Erythroblast (primary cell): Measurements from ENCODE around the gene ST7L.

ENCODE experiments used
- GATA1 ChIP-seq: IDR thresholded peaks from 2 replicates; pipeline ENCODE4 v1.6.1; 2011; ENCODE audit warnings: low read depth, mild to moderate bottlenecking, control low read depth, low read length, moderate library complexity
- POLR2A ChIP-seq: IDR thresholded peaks from 2 replicates; pipeline ENCODE4 v1.6.1; 2011; ENCODE audit warnings: mild to moderate bottlenecking, low read length

GRCh38 chr1:112619518-112620376 is 806 bp upstream of the ST7L start, which contains the start of gene CAPZA1:
- TF ChIP-seq POLR2A (peak; percentile 97), GATA1 (no peak)
